Measurements from ENCODE around the gene LDB2.
A peak's percentile ranks its signal among the peaks of the same experiment; 100 is the strongest.

GRCh38 chr4:16642897-16643296 lies 255.5 kb downstream of the LDB2 start:
- TF ChIP-seq, protein P1, sequence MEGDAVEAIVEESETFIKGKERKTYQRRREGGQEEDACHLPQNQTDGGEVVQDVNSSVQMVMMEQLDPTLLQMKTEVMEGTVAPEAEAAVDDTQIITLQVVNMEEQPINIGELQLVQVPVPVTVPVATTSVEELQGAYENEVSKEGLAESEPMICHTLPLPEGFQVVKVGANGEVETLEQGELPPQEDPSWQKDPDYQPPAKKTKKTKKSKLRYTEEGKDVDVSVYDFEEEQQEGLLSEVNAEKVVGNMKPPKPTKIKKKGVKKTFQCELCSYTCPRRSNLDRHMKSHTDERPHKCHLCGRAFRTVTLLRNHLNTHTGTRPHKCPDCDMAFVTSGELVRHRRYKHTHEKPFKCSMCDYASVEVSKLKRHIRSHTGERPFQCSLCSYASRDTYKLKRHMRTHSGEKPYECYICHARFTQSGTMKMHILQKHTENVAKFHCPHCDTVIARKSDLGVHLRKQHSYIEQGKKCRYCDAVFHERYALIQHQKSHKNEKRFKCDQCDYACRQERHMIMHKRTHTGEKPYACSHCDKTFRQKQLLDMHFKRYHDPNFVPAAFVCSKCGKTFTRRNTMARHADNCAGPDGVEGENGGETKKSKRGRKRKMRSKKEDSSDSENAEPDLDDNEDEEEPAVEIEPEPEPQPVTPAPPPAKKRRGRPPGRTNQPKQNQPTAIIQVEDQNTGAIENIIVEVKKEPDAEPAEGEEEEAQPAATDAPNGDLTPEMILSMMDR (IDR thresholded peaks at IDR 0.05; ENCODE audit: low read length), result 0 out of 2 replicates have a peak, but pooled peaks have one; percentile 11
- TF ChIP-seq EZH2 (IDR thresholded peaks at IDR 0.05; ENCODE audit: borderline replicate concordance, low read length), result no peak

All from OCI-LY1 (cell line).